GM12878 (cell line): ENCODE measurements around the gene SLC13A3. TPM values are rescaled to one million over a fixed set of nuclear protein-coding genes. Genes with fewer than 3 reads are reported as not detected.

Experiments used
- ATAC-seq: fragments of 200-7000 bp; cut with Tn5 transposase; 3 replicates; pipeline ENCODE4 v1.9.1; 2020; ENCODE audit warnings: mild to moderate bottlenecking, moderate library complexity
- BruUV-seq: library from RNA; stranded (reverse); fragments of 400-500 nt; replicated peaks from 2 replicates; lab custom pipeline; 2021; lab: Mats Ljungman, UMichigan
- CTCF ChIA-PET: fragments of 300-600 bp; sonication (Branson Sonifier 250); formaldehyde crosslinking; extraction: SDS; loops from one replicate; lab custom pipeline; 2021; ENCODE audit warnings: inconsistent platforms; lab: Yijun Ruan, JAX
- POLR2A ChIA-PET: fragments of 350-600 bp; formaldehyde crosslinking; extraction: SDS; loops from one replicate; lab custom pipeline; 2021; ENCODE audit warnings: inconsistent platforms; lab: Charles Lee
- RAD21 ChIA-PET: fragments of 300-600 bp; sonication (Branson Sonifier 250); formaldehyde crosslinking; loops from one replicate; lab custom pipeline; 2023; ENCODE audit warnings: antibody characterized with exemption; ENCODE audit not compliant: unreplicated experiment; lab: Charles Lee
- SMC1A ChIA-PET: fragments of 300-600 bp; sonication (Branson Sonifier 250); formaldehyde crosslinking; loops from one replicate; lab custom pipeline; 2023; ENCODE audit not compliant: unreplicated experiment, uncharacterized antibody; lab: Charles Lee
- DNase-seq: peaks from one replicate; pipeline ENCODE4 v3.0.0-alpha.2; 2011; ENCODE audit warnings: low read depth, low spot score
- FAIRE-seq: peaks from 3 replicates; lab custom pipeline; 2011; peaks lifted over from hg19 to GRCh38; lab: Jason Lieb, UNC
- H2AFZ ChIP-seq: 2 replicates; pipeline ENCODE4 v1.6.0; 2011; ENCODE audit warnings: low read depth, low read length, control low read depth; ENCODE audit not compliant: control insufficient read depth
- H3K27ac ChIP-seq: 2 replicates; pipeline ENCODE4 v1.5.1; 2011; ENCODE audit warnings: control low read depth; ENCODE audit not compliant: control insufficient read depth, insufficient read depth
- H3K27me3 ChIP-seq, 2 experiments: replicated peaks in 1 of 2; 2 replicates each; pipeline versions ENCODE4 v1.6.0 to v1.6.1; 2011; ENCODE audit warnings: low read length in 1 of 2; ENCODE audit not compliant: control insufficient read depth in 2 of 2, insufficient read depth in 2 of 2
- H3K36me3 ChIP-seq, 2 experiments: 2 replicates each; pipeline ENCODE4 v1.5.1; 2011; ENCODE audit warnings: low read length in 1 of 2; ENCODE audit not compliant: control insufficient read depth in 2 of 2, insufficient read depth in 2 of 2
- H3K4me1 ChIP-seq: 2 replicates; pipeline ENCODE4 v1.6.1; 2011; ENCODE audit warnings: mild to moderate bottlenecking, low read length, moderate library complexity, mixed read lengths; ENCODE audit not compliant: control insufficient read depth, insufficient read depth
- H3K4me2 ChIP-seq: 2 replicates; pipeline ENCODE4 v1.6.0; 2011; ENCODE audit warnings: control low read depth; ENCODE audit not compliant: control insufficient read depth, insufficient read depth
- H3K4me3 ChIP-seq: fragments of 200-600 bp; sonication (generic); 2 replicates; pipeline ENCODE4 v1.5.1; 2016
- H3K79me2 ChIP-seq: 2 replicates; pipeline ENCODE4 v1.6.0; 2011; ENCODE audit warnings: low read length; ENCODE audit not compliant: control insufficient read depth, insufficient read depth
- H3K9ac ChIP-seq: 2 replicates; pipeline ENCODE4 v1.8.0; 2011; ENCODE audit warnings: low read length, control low read depth, mixed read lengths; ENCODE audit not compliant: control insufficient read depth, insufficient read depth
- H3K9me3 ChIP-seq: replicated peaks from 3 replicates; pipeline ENCODE4 v1.5.1; 2011; ENCODE audit warnings: mild to moderate bottlenecking, low read length; ENCODE audit not compliant: control insufficient read depth, insufficient read depth
- H4K20me1 ChIP-seq: 2 replicates; pipeline ENCODE4 v1.6.0; 2011; ENCODE audit not compliant: control insufficient read depth, insufficient read depth
- CBX3 ChIP-seq: fragments of 200-600 bp; sonication (generic); IDR thresholded peaks from 2 replicates; pipeline ENCODE4 v1.6.1; 2016; ENCODE audit warnings: low read depth, borderline replicate concordance
- CEBPB ChIP-seq, 2 experiments: fragments of 150-350 bp in 1 of 2; IDR thresholded peaks; 2 replicates each; pipeline ENCODE4 v1.6.1; 2012 to 2014; ENCODE audit warnings: low read depth in 2 of 2, low read length in 2 of 2, borderline replicate concordance in 1 of 2, inconsistent platforms in 1 of 2
- CHD4 ChIP-seq: fragments of 200-600 bp; sonication (generic); IDR thresholded peaks from 2 replicates; pipeline ENCODE4 v1.6.1; 2016; ENCODE audit warnings: mild to moderate bottlenecking
- GABPA ChIP-seq: IDR thresholded peaks from 2 replicates; pipeline ENCODE4 v1.6.1; 2014; ENCODE audit warnings: antibody characterized with exemption, low read depth, mild to moderate bottlenecking, inconsistent platforms
- GATAD2B ChIP-seq: fragments of 450-650 bp; conservative IDR thresholded peaks from 2 replicates; pipeline ENCODE4 v1.6.1; 2017; ENCODE audit warnings: low read depth, mild to moderate bottlenecking, moderate library complexity
- IKZF2 ChIP-seq, 2 experiments: fragments of 450-650 bp; IDR thresholded peaks; 2 replicates each; pipeline ENCODE4 v1.6.1; 2017; ENCODE audit warnings: mild to moderate bottlenecking in 2 of 2, moderate library complexity in 2 of 2
- KDM1A ChIP-seq: fragments of 200-600 bp; sonication (generic); IDR thresholded peaks from 2 replicates; pipeline ENCODE4 v1.6.1; 2016; ENCODE audit warnings: borderline replicate concordance
- KLF5 ChIP-seq: fragments of 450-650 bp; IDR thresholded peaks from 2 replicates; pipeline ENCODE4 v1.6.1; 2014; ENCODE audit warnings: mild to moderate bottlenecking; ENCODE audit not compliant: partially characterized antibody
- LARP7 ChIP-seq: fragments of 450-650 bp; IDR thresholded peaks from 2 replicates; pipeline ENCODE4 v1.6.1; 2017; ENCODE audit warnings: mild to moderate bottlenecking
- SP1 ChIP-seq: IDR thresholded peaks from one replicate; pipeline ENCODE4 v1.6.1; 2011; ENCODE audit warnings: low read depth, low read length
- TARDBP ChIP-seq: IDR thresholded peaks from 2 replicates; pipeline ENCODE4 v1.6.1; 2016; ENCODE audit warnings: borderline replicate concordance
- TCF3 ChIP-seq: IDR thresholded peaks from 2 replicates; pipeline ENCODE4 v1.6.1; 2012; ENCODE audit warnings: low read depth, mild to moderate bottlenecking, low read length, borderline replicate concordance; ENCODE audit not compliant: insufficient read depth
- WGBS: methylation state at CpG from one replicate; pipeline ENCODE4 v1.1.6; 2016; ENCODE audit warnings: low lambda C conversion rate; ENCODE audit not compliant: insufficient replicate concordance, insufficient coverage; ENCODE audit errors: missing lambda C conversion rate; 5-methylcytosine and 5-hydroxymethylcytosine counted together
- in situ Hi-C: fragments of 300-500 bp; cut with MboI; formaldehyde crosslinking; loops from 9 replicates; pipeline ENCODE4 v1.14.3; 2018; ENCODE audit warnings: mixed read lengths
- intact Hi-C: fragments of 100-400 bp; cut with micrococcal nuclease; formaldehyde crosslinking; loops from one replicate; pipeline ENCODE4 v1.14.2; 2022; ENCODE audit not compliant: unreplicated experiment
- polyA plus RNA-seq, 11 experiments: library from polyadenylated mRNA; depleted of rRNA in 4 of 11; unstranded in 6 of 11; stranded (reverse) in 5 of 11; fragments of >200 nt; fragmentation: Nextera tagmentation in 4 of 11; fragmentation: Illumina TruSeq in 1 of 11; extraction: Ambion mirVana in 4 of 11; extraction: Trizol in 1 of 11; gene quantifications; 1 replicate in 1 of 11; 2 replicates in 10 of 11; pipeline versions ENCODE4 v1.2.1 to v1.2.3, GENCODE V29; 2011 to 2016; ENCODE audit warnings: inconsistent platforms in 2 of 11, missing spikeins in 2 of 11, low read depth in 1 of 11
- total RNA-seq, 4 experiments: library from RNA; depleted of rRNA in 3 of 4; stranded (reverse); fragments of >200 nt in 3 of 4; fragmentation: Illumina TruSeq in 1 of 4; extraction: Trizol in 1 of 4; gene quantifications; 2 replicates each; pipeline versions ENCODE4 v1.2.1 to v1.2.3, GENCODE V29; 2013 to 2021
- TF ChIP-seq, protein P1 (sequence below): fragments of 150-350 bp; IDR thresholded peaks from 2 replicates; pipeline ENCODE4 v1.6.1; 2016; ENCODE audit warnings: low read depth, low read length
- TF ChIP-seq, protein P2 (sequence below): fragments of 450-650 bp; IDR thresholded peaks from 2 replicates; pipeline ENCODE4 v1.6.1; 2016; ENCODE audit warnings: mild to moderate bottlenecking, moderate library complexity, borderline replicate concordance

The SLC13A3 gene
- total and polyA plus RNA-seq, 10 of the 15 experiments (the other 5 are each of a cell fraction or from before 2014, with no cell fraction given): 0.03 to 0.76 (median 0.07) TPM; not detected in 4

DNA sequence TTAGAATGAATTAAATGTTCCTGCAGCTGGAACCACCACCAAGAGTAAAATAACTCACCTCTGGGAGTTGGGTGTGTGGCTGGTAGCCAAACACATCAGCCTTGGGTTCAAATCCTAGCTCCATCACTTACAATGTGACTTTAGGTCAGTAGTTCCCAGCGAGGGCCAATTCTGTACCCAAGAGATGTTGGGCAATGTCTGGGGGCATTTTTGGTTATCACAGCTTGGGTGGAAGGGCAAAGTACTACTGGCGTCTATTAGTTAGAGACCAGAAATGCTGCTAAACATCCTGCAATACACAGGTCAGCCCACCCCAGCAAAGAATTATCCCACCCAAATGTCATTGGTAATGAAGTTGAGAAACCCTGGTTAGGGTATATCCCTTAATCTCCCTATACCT, 48.8 kb downstream of the SLC13A3 start:
- H3K4me2 ChIP-seq: no peak overlapping the region
- in situ Hi-C loops: no loop called here
- H3K9ac ChIP-seq: no peak overlapping the region
- ChIA-PET POLR2A (interaction anchor here (0.6 kb wide), 1 partner anchor 630 kb away, joined by 3 read pairs; no protein-coding TSS in a partner anchor), CTCF (interaction anchor here (1.6 kb wide), 1 partner anchor 14 kb away, joined by 4 read pairs; no protein-coding TSS in a partner anchor), RAD21 (no interaction called here), SMC1A (interaction anchor here (0.6 kb wide), 1 partner anchor 228 kb away, joined by 3 read pairs; no protein-coding TSS in a partner anchor)
- FAIRE-seq: no peak
- no peaks in the 10 kb centered on the region for H3K9me3 ChIP-seq
- H3K27ac ChIP-seq: no peak overlapping the region
- no peaks in the 10 kb centered on the region for H3K36me3 ChIP-seq
- intact Hi-C loops: no loop called here
- DNase-seq: no peak
- WGBS: 31% methylated on average over 2 of the region's 2 CpGs
- H3K4me3 ChIP-seq: no peak overlapping the region
- H3K4me1 ChIP-seq: no peaks in the 10 kb centered on the region
- H4K20me1 ChIP-seq: no peaks in the 10 kb centered on the region
- no peak for TF ChIP-seq KLF5
- TF ChIP-seq SP1: no peak
- TF ChIP-seq, protein P1, sequence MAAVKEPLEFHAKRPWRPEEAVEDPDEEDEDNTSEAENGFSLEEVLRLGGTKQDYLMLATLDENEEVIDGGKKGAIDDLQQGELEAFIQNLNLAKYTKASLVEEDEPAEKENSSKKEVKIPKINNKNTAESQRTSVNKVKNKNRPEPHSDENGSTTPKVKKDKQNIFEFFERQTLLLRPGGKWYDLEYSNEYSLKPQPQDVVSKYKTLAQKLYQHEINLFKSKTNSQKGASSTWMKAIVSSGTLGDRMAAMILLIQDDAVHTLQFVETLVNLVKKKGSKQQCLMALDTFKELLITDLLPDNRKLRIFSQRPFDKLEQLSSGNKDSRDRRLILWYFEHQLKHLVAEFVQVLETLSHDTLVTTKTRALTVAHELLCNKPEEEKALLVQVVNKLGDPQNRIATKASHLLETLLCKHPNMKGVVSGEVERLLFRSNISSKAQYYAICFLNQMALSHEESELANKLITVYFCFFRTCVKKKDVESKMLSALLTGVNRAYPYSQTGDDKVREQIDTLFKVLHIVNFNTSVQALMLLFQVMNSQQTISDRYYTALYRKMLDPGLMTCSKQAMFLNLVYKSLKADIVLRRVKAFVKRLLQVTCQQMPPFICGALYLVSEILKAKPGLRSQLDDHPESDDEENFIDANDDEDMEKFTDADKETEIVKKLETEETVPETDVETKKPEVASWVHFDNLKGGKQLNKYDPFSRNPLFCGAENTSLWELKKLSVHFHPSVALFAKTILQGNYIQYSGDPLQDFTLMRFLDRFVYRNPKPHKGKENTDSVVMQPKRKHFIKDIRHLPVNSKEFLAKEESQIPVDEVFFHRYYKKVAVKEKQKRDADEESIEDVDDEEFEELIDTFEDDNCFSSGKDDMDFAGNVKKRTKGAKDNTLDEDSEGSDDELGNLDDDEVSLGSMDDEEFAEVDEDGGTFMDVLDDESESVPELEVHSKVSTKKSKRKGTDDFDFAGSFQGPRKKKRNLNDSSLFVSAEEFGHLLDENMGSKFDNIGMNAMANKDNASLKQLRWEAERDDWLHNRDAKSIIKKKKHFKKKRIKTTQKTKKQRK: no peak
- no peak for TF ChIP-seq GATAD2B
- no peak for TF ChIP-seq CHD4
- TF ChIP-seq TARDBP: no peak
- no peak for TF ChIP-seq TCF3
- TF ChIP-seq CEBPB (IDR thresholded peaks at IDR 0.05; ENCODE audit: borderline replicate concordance in 1 of 2, low read depth in 2 of 2, low read length in 2 of 2): no peak
- TF ChIP-seq IKZF2 (IDR thresholded peaks at IDR 0.05): no peak
- no peak for TF ChIP-seq GABPA
- no peak for TF ChIP-seq CBX3
- no peak for TF ChIP-seq KDM1A
- TF ChIP-seq LARP7: no peak
- TF ChIP-seq, protein P2, sequence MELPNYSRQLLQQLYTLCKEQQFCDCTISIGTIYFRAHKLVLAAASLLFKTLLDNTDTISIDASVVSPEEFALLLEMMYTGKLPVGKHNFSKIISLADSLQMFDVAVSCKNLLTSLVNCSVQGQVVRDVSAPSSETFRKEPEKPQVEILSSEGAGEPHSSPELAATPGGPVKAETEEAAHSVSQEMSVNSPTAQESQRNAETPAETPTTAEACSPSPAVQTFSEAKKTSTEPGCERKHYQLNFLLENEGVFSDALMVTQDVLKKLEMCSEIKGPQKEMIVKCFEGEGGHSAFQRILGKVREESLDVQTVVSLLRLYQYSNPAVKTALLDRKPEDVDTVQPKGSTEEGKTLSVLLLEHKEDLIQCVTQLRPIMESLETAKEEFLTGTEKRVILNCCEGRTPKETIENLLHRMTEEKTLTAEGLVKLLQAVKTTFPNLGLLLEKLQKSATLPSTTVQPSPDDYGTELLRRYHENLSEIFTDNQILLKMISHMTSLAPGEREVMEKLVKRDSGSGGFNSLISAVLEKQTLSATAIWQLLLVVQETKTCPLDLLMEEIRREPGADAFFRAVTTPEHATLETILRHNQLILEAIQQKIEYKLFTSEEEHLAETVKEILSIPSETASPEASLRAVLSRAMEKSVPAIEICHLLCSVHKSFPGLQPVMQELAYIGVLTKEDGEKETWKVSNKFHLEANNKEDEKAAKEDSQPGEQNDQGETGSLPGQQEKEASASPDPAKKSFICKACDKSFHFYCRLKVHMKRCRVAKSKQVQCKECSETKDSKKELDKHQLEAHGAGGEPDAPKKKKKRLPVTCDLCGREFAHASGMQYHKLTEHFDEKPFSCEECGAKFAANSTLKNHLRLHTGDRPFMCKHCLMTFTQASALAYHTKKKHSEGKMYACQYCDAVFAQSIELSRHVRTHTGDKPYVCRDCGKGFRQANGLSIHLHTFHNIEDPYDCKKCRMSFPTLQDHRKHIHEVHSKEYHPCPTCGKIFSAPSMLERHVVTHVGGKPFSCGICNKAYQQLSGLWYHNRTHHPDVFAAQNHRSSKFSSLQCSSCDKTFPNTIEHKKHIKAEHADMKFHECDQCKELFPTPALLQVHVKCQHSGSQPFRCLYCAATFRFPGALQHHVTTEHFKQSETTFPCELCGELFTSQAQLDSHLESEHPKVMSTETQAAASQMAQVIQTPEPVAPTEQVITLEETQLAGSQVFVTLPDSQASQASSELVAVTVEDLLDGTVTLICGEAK: no peak
- no peak for ATAC-seq
- no TSS peak for BruUV-seq
- H3K79me2 ChIP-seq: no peaks in the 10 kb centered on the region
- H3K27me3 ChIP-seq: no peaks in the 10 kb centered on the region
- H2AFZ ChIP-seq: no peak overlapping the region
